ENCODE results near the gene TRABD2A. TPM values are rescaled to one million over a fixed set of nuclear protein-coding genes. Genes with fewer than 3 reads are reported as not detected.

TRABD2A gene
- total RNA-seq, 1 donor from 2014 or later = 4.5 TPM

GRCh38 chr2:84914334-84914733 is 33.5 kb upstream of the TRABD2A start:
- no peaks in the 10 kb centered on the region for H3K27me3 Mint-ChIP-seq
- peaks cover 2% of the 10 kb centered on the region for H3K36me3 Mint-ChIP-seq (ENCODE audit: low read depth)
- H3K27ac Mint-ChIP-seq = no peak overlapping the region
- ATAC-seq (ENCODE audit: low read depth) (no peak), DNase-seq (no peak)
- H3K9me3 Mint-ChIP-seq = peaks cover 2% of the 10 kb centered on the region
- no peak overlapping the region for H3K4me3 Mint-ChIP-seq
- POLR2A ChIA-PET = interaction anchor here (1.0 kb wide), 1 partner anchor 8 kb away, joined by 3 read pairs; no protein-coding TSS in a partner anchor
- peaks cover 31% of the 10 kb centered on the region for H3K4me1 Mint-ChIP-seq
- CTCF ChIA-PET = interaction anchor here (1.3 kb wide), 1 partner anchor 12 kb away, joined by 7 read pairs; no protein-coding TSS in a partner anchor
- TF ChIP-seq CTCF (IDR thresholded peaks at IDR 0.05) = no peak
- intact Hi-C loops (cut with micrococcal nuclease) = no loop called here

GRCh38 chr2:84912984-84913383 is 32.1 kb upstream of the TRABD2A start:
- intact Hi-C loops (cut with micrococcal nuclease) = no loop called here
- no peaks in the 10 kb centered on the region for H3K27me3 Mint-ChIP-seq
- ChIA-PET CTCF (no interaction called here), POLR2A (no interaction called here)
- no peak for TF ChIP-seq CTCF (IDR thresholded peaks at IDR 0.05)
- no peak for ATAC-seq (ENCODE audit: low read depth)
- H3K4me3 Mint-ChIP-seq = no peak overlapping the region
- H3K36me3 Mint-ChIP-seq (ENCODE audit: low read depth) = peaks cover 10% of the 10 kb centered on the region
- H3K27ac Mint-ChIP-seq = no peak overlapping the region
- peaks cover 4% of the 10 kb centered on the region for H3K9me3 Mint-ChIP-seq
- no peak for DNase-seq
- peaks cover 32% of the 10 kb centered on the region for H3K4me1 Mint-ChIP-seq

GRCh38 chr2:84911135-84911678 is 30.3 kb upstream of the TRABD2A start:
- Mint-ChIP-seq H3K4me1 (peaks cover 38% of the 10 kb centered on the region), H3K27ac (no peak overlapping the region), H3K9me3 (peaks cover 4% of the 10 kb centered on the region), H3K4me3 (no peak overlapping the region), H3K36me3 (ENCODE audit: low read depth) (peaks cover 23% of the 10 kb centered on the region), H3K27me3 (no peaks in the 10 kb centered on the region)
- POLR2A ChIA-PET = interaction anchor here (0.6 kb wide), 1 partner anchor 68 kb away, joined by 3 read pairs; no protein-coding TSS in a partner anchor
- no peak for DNase-seq
- TF ChIP-seq CTCF (IDR thresholded peaks at IDR 0.05) = no peak
- no peak for ATAC-seq (ENCODE audit: low read depth)
- intact Hi-C loops (cut with micrococcal nuclease) = no loop called here
- CTCF ChIA-PET = no interaction called here

GRCh38 chr2:84908948-84909713 is 28.2 kb upstream of the TRABD2A start:
- no peak for TF ChIP-seq CTCF (IDR thresholded peaks at IDR 0.05)
- no peak overlapping the region for H3K4me3 Mint-ChIP-seq
- DNase-seq (no peak), ATAC-seq (ENCODE audit: low read depth) (no peak)
- H3K27me3 Mint-ChIP-seq = no peaks in the 10 kb centered on the region
- POLR2A ChIA-PET = interaction anchor here (1.0 to 5.1 kb wide), 6 partner anchors 8 to 92 kb away, joined by 4 to 326 read pairs (median 34); partner anchors contain the start of gene TRABD2A
- CTCF ChIA-PET = interaction anchor here (0.6 to 6.0 kb wide), 3 partner anchors 15 to 39 kb away, joined by 3 to 67 read pairs (median 3); partner anchors contain the start of gene TRABD2A
- intact Hi-C loops (cut with micrococcal nuclease) = loop anchor here (5.0 kb wide), 1 partner anchor 628 kb away; the partner anchor contains the start of gene MAT2A
- H3K27ac Mint-ChIP-seq = peak overlapping the region; percentile 87
- H3K36me3 Mint-ChIP-seq (ENCODE audit: low read depth) = peaks cover 29% of the 10 kb centered on the region
- peaks cover 44% of the 10 kb centered on the region for H3K4me1 Mint-ChIP-seq
- H3K9me3 Mint-ChIP-seq = peaks cover 4% of the 10 kb centered on the region
